ENCODE results near the gene CFAP20.

DNA sequence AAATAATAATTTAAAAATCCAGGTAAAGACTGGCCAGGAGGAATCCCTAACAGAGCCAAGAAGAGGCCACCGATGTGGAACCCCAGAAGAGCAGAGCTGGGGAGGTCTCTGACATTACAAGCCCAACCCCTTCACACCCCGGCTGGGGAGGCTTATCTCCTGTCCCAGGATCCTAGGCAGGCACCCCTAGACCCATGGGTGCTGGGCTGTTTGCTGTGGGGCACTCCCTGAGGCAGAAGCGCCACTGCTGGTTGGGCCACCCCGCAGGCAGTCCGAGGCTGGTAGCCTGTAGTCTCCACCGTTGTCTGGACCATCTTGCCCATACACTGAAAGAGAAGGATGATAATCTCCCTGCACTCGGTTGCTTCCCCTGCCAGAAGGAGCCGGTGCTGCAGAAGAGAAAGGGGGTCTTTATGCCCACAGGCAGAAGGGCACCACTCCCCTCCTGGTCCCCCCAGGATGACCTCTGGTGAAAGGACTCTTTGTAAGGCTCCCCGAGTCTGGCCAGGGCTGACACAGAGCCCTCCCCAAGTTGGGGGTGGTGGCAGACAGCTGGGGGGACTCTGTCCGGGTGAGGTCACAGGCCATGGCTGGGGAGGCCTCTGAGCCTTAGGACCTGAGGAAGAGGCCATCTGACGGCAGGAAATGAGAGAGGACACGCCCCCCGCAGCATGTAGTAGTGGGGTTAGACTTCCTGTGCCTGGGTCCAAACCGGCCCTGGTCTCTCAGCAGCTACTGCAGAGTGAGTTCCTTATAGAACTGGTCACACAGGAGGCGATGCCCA is 34.2 kb downstream of the CFAP20 start:
- TF ChIP-seq CTBP1 (IDR thresholded peaks at IDR 0.05; ENCODE audit: borderline replicate concordance) (no peak), ELF4 (IDR thresholded peaks at IDR 0.05) (no peak), FOXA1 (IDR thresholded peaks at IDR 0.05) (no peak), FOXK2 (IDR thresholded peaks at IDR 0.05) (no peak), SP1 (IDR thresholded peaks at IDR 0.05) (no peak), TARDBP (IDR thresholded peaks at IDR 0.05) (no peak), BHLHE40 (IDR thresholded peaks at IDR 0.05; ENCODE audit: borderline replicate concordance) (no peak), SUZ12 (IDR thresholded peaks at IDR 0.05) (no peak), FOXM1 (IDR thresholded peaks at IDR 0.05; ENCODE audit: borderline replicate concordance) (no peak), ZNF384 (IDR thresholded peaks at IDR 0.05) (no peak), LEF1 (IDR thresholded peaks at IDR 0.05; ENCODE audit: borderline replicate concordance) (no peak)
- TF ChIP-seq, protein P1, sequence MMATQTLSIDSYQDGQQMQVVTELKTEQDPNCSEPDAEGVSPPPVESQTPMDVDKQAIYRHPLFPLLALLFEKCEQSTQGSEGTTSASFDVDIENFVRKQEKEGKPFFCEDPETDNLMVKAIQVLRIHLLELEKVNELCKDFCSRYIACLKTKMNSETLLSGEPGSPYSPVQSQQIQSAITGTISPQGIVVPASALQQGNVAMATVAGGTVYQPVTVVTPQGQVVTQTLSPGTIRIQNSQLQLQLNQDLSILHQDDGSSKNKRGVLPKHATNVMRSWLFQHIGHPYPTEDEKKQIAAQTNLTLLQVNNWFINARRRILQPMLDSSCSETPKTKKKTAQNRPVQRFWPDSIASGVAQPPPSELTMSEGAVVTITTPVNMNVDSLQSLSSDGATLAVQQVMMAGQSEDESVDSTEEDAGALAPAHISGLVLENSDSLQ (IDR thresholded peaks at IDR 0.05): no peak
